Cardiac fibroblast (primary cell): ENCODE measurements around the gene INHBC.

Experiments used
- DNase-seq, 2 donors: peaks; one replicate each; pipeline versions ENCODE4 v3.0.0 to v3.0.0-alpha.2; 2010; ENCODE audit warnings: low read depth in 2 of 2
- H3K4me3 ChIP-seq, 2 donors: replicated peaks in 1 of 2; 1 replicate in 1 of 2; 2 replicates in 1 of 2; pipeline ENCODE4 v1.5.1; 2011; ENCODE audit warnings: low read depth in 2 of 2, low read length in 2 of 2, mild to moderate bottlenecking in 2 of 2, moderate library complexity in 1 of 2
- TF ChIP-seq, protein P1 (sequence below): IDR thresholded peaks from one replicate; pipeline ENCODE4 v1.5.1; 2011; ENCODE audit warnings: low read depth, mild to moderate bottlenecking, low read length, inconsistent platforms

The INHBC gene

DNA sequence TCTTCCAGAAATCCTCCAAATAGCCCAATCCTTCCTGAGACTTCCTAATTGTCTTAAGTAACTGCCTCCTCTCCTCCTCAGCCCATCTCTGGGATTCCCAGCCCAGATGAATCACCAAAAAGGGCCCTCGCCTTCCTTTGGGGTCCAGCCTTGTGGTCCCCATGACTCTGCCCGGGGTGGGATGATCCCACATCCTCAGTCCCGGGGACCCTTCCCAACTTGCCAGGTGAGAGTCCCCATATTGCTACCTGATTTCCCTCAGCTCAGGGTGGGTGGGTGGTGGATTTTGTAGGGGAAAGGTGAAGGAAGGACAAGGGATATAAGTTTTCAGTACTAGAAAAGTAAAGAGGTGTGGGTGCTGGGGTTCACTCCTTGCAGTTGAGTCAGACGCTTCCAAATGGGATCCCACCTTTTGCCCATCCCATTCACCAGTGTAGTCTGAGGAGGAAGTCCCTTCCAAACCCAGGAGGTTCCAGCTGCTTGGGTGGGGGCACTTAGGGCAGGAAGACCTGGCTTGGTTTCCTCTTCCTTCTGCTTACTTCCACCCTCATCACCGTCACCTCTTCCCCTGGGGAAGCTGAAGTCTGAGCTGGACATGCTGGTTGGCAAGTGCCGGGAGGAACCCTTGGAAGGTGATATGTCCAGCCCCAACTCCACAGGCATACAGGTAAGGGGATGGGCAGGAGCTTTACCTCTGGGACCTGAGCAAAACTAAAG, 30.6 kb downstream of the INHBC start:
- H3K4me3 ChIP-seq: no peak overlapping the region
- TF ChIP-seq, protein P1, sequence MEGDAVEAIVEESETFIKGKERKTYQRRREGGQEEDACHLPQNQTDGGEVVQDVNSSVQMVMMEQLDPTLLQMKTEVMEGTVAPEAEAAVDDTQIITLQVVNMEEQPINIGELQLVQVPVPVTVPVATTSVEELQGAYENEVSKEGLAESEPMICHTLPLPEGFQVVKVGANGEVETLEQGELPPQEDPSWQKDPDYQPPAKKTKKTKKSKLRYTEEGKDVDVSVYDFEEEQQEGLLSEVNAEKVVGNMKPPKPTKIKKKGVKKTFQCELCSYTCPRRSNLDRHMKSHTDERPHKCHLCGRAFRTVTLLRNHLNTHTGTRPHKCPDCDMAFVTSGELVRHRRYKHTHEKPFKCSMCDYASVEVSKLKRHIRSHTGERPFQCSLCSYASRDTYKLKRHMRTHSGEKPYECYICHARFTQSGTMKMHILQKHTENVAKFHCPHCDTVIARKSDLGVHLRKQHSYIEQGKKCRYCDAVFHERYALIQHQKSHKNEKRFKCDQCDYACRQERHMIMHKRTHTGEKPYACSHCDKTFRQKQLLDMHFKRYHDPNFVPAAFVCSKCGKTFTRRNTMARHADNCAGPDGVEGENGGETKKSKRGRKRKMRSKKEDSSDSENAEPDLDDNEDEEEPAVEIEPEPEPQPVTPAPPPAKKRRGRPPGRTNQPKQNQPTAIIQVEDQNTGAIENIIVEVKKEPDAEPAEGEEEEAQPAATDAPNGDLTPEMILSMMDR: no peak
- no peak for DNase-seq

DNA sequence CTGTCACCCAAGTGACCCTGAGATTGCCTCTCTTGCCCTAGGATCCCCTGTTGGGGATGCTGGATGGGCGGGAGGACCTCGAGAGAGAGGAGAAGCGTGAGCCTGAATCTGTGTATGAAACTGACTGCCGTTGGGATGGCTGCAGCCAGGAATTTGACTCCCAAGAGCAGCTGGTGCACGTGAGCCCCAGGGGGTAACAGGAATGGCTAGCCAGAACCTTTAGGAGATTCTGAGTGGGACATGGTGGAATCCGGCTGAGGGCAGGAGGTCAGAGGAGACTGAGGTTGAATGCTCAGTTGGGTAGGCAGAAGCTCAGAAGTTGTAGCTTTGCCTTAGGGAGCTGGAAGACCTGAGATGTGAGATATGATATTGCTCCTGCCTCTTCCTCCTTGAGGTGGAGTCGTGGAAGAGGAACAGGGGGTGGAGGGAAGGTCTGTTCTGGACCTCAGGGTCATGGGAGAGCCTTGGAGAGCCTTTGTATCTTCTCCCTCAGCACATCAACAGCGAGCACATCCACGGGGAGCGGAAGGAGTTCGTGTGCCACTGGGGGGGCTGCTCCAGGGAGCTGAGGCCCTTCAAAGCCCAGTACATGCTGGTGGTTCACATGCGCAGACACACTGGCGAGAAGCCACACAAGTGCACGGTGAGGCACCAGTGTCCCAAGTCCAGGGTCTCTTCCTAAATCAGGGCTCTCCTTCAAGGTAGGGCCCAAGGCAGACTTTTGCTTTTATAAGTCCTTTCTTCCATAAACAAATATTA, 31.3 kb downstream of the INHBC start:
- TF ChIP-seq, protein P1: no peak
- no peak for DNase-seq
- H3K4me3 ChIP-seq: no peak overlapping the region

DNA sequence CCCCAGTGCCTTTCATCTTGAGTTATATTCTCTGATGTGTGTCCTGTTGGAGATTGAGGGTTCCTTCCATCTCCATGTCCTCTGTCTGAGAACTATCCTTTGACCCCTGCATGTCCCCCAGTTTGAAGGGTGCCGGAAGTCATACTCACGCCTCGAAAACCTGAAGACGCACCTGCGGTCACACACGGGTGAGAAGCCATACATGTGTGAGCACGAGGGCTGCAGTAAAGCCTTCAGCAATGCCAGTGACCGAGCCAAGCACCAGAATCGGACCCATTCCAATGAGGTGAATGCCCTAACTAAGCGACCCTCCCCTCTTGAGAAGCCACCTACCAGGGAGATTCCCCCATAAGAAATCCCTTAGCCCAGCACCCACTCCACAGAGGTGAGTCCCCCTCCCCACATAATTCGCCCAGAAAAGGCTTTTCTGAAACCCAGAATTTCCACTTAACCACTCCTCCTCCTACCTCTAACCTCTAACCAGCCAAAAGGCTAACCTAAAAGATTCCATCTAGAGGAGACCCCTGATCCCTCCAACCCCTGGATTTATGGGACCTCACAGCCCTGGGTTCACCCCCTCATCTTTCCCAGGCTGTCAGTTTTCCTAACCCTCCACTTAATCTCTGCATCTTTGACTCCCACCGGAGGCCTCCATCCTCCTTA, 32.8 kb downstream of the INHBC start:
- no peak for DNase-seq

DNA sequence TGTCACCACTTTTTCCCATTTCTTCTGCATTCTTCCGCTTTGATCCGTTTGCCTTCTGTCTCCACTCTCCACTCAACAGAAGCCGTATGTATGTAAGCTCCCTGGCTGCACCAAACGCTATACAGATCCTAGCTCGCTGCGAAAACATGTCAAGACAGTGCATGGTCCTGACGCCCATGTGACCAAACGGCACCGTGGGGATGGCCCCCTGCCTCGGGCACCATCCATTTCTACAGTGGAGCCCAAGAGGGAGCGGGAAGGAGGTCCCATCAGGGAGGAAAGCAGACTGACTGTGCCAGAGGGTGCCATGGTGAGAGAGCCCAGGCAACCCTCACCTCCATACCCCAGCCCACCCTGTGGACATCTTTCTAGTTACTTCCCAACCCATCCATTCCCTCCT, 33.3 kb downstream of the INHBC start:
- TF ChIP-seq, protein P1: no peak
- no peak for DNase-seq

More for the DNA sequence above, 32.8 kb downstream of the INHBC start:
- no peak overlapping the region for H3K4me3 ChIP-seq
- TF ChIP-seq, protein P1: no peak

DNA sequence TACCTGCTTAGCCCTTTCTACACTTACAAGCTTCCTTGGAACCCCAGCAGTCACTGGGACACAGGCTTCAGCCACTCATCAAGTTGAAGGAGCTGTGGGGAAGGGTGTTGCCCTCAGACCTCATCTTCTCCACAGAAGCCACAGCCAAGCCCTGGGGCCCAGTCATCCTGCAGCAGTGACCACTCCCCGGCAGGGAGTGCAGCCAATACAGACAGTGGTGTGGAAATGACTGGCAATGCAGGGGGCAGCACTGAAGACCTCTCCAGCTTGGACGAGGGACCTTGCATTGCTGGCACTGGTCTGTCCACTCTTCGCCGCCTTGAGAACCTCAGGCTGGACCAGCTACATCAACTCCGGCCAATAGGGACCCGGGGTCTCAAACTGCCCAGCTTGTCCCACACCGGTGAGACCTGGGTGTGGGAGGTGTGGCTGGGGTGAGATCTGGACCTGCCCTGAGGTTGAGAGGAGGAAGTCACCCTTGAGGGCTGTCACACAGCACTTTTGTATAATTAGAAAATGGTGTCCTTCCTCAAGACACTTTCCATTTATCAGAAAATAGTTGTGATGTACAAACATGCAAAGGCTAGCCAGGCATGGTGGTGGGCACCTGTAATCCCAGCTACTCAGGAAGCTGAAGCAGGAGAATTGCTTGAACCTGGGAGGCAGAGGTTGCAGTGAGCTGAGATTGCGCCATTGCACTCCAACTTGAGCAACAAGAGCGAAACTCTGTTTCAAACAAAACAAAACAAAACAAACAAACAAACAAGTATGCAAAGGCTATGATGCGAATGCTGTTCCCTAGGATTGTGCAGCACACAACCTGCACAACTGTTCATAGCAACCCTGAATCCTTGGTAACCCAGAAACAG, 34.9 kb downstream of the INHBC start:
- TF ChIP-seq, protein P1: no peak
- DNase-seq: no peak
- H3K4me3 ChIP-seq: no peak overlapping the region

More for the DNA sequence above, 33.3 kb downstream of the INHBC start:
- H3K4me3 ChIP-seq: no peak overlapping the region

DNA sequence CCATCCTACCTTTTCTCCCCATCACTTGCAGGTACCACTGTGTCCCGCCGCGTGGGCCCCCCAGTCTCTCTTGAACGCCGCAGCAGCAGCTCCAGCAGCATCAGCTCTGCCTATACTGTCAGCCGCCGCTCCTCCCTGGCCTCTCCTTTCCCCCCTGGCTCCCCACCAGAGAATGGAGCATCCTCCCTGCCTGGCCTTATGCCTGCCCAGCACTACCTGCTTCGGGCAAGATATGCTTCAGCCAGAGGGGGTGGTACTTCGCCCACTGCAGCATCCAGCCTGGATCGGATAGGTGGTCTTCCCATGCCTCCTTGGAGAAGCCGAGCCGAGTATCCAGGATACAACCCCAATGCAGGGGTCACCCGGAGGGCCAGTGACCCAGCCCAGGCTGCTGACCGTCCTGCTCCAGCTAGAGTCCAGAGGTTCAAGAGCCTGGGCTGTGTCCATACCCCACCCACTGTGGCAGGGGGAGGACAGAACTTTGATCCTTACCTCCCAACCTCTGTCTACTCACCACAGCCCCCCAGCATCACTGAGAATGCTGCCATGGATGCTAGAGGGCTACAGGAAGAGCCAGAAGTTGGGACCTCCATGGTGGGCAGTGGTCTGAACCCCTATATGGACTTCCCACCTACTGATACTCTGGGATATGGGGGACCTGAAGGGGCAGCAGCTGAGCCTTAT, 35.8 kb downstream of the INHBC start:
- no peak for DNase-seq
- H3K4me3 ChIP-seq: no peak overlapping the region
- TF ChIP-seq, protein P1: no peak
